ENCODE data around the gene MAP3K1. TPM values are rescaled to one million over a fixed set of nuclear protein-coding genes. Genes with fewer than 3 reads are reported as not detected.

MAP3K1 gene
- total RNA-seq, 1 donor from 2014 or later: 5.7 TPM

DNA sequence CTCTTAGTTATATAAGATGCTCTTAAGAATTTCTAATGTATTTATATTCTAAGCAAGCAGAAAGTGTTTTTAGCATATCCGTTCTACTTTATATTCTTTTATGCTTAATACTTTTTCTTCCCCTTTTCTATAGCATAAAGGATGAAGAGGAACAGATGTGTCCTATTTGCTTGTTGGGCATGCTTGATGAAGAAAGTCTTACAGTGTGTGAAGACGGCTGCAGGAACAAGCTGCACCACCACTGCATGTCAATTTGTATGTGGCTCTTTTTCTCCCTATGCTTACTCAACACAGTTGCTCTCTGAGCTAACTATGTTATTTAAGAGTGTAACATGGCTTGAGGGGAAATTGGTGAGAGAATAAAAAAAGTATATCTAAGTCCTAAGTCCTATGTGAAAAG is 56.4 kb downstream of the MAP3K1 start:
- Histone ChIP-seq H3K27me3 (ENCODE audit: low read depth) (no peaks in the 10 kb centered on the region), H3K4me1 (peaks cover 4% of the 10 kb centered on the region), H3K27ac (replicated peaks) (no peak overlapping the region), H3K36me3 (peaks cover 82% of the 10 kb centered on the region), H3K4me3 (no peak overlapping the region), H3K9me3 (replicated peaks) (no peaks in the 10 kb centered on the region)
- intact Hi-C loops (cut with micrococcal nuclease): no loop called here
- DNase-seq: no peak
- TF ChIP-seq, protein P1, sequence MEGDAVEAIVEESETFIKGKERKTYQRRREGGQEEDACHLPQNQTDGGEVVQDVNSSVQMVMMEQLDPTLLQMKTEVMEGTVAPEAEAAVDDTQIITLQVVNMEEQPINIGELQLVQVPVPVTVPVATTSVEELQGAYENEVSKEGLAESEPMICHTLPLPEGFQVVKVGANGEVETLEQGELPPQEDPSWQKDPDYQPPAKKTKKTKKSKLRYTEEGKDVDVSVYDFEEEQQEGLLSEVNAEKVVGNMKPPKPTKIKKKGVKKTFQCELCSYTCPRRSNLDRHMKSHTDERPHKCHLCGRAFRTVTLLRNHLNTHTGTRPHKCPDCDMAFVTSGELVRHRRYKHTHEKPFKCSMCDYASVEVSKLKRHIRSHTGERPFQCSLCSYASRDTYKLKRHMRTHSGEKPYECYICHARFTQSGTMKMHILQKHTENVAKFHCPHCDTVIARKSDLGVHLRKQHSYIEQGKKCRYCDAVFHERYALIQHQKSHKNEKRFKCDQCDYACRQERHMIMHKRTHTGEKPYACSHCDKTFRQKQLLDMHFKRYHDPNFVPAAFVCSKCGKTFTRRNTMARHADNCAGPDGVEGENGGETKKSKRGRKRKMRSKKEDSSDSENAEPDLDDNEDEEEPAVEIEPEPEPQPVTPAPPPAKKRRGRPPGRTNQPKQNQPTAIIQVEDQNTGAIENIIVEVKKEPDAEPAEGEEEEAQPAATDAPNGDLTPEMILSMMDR (IDR thresholded peaks at IDR 0.05; ENCODE audit: borderline replicate concordance): no peak

DNA sequence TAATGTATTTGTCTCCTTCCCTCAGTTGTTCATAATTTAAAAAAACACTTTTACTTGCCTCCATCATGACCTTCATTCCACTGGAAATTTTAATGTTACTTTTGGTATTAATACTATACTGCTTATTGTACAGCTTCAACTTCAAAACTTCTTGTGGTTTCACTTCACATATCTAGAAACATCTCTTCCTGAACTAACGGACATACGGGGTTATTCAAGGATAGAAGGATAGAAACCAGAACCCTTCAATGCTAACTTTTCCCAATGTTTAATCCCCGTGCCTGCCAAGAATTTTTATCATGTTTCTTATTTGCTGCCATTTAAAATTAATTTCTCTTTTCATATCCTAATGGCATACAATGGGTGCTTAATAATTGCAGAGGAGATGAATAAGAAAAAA is 57.7 kb downstream of the MAP3K1 start:
- Histone ChIP-seq H3K4me1 (peaks cover 4% of the 10 kb centered on the region), H3K27ac (replicated peaks) (no peak overlapping the region), H3K27me3 (ENCODE audit: low read depth) (no peaks in the 10 kb centered on the region), H3K36me3 (peaks cover 87% of the 10 kb centered on the region), H3K4me3 (no peak overlapping the region), H3K9me3 (replicated peaks) (no peaks in the 10 kb centered on the region)
- intact Hi-C loops (cut with micrococcal nuclease): no loop called here
- no peak for DNase-seq
- TF ChIP-seq, protein P1 (IDR thresholded peaks at IDR 0.05; ENCODE audit: borderline replicate concordance): no peak

DNA sequence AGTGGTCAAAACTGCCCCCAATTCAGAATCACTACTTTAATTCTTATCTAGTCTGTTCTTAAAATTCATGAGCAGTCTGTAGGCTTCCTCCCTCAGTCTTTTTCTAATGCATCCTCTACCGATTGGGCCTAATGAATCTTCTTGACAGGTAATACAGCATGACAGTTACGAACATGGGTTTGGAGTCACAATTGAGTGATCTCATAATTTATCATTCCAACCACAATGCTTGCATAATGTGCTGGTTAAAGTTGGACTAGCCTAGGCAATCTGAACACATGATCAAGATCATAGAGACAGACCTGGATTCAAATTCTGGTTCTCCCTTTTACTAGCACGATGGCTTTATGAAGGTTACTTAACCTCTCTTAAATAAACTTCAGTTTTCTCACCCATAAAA is 61.0 kb downstream of the MAP3K1 start:
- Histone ChIP-seq H3K27me3 (ENCODE audit: low read depth) (no peaks in the 10 kb centered on the region), H3K4me1 (peaks cover 4% of the 10 kb centered on the region), H3K36me3 (peaks cover 92% of the 10 kb centered on the region), H3K9me3 (replicated peaks) (no peaks in the 10 kb centered on the region), H3K4me3 (no peak overlapping the region), H3K27ac (replicated peaks) (no peak overlapping the region)
- DNase-seq: no peak
- TF ChIP-seq, protein P1 (IDR thresholded peaks at IDR 0.05; ENCODE audit: borderline replicate concordance): no peak
- intact Hi-C loops (cut with micrococcal nuclease): no loop called here

DNA sequence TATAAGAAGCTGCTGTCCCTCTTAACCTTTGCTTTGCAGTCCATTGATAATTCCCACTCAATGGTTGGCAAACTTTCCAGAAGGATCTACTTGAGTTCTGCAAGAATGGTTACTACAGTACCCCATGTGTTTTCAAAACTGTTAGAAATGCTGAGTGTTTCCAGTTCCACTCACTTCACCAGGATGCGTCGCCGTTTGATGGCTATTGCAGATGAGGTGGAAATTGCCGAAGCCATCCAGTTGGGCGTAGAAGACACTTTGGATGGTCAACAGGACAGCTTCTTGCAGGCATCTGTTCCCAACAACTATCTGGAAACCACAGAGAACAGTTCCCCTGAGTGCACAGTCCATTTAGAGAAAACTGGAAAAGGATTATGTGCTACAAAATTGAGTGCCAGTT is 66.2 kb downstream of the MAP3K1 start:
- H3K9me3 ChIP-seq (replicated peaks): no peaks in the 10 kb centered on the region
- TF ChIP-seq, protein P1 (IDR thresholded peaks at IDR 0.05; ENCODE audit: borderline replicate concordance): no peak
- H3K36me3 ChIP-seq: peaks cover 92% of the 10 kb centered on the region
- H3K4me3 ChIP-seq: no peak overlapping the region
- intact Hi-C loops (cut with micrococcal nuclease): no loop called here
- H3K27me3 ChIP-seq (ENCODE audit: low read depth): no peaks in the 10 kb centered on the region
- DNase-seq: no peak
- no peak overlapping the region for H3K27ac ChIP-seq (replicated peaks)
- H3K4me1 ChIP-seq: no peaks in the 10 kb centered on the region

DNA sequence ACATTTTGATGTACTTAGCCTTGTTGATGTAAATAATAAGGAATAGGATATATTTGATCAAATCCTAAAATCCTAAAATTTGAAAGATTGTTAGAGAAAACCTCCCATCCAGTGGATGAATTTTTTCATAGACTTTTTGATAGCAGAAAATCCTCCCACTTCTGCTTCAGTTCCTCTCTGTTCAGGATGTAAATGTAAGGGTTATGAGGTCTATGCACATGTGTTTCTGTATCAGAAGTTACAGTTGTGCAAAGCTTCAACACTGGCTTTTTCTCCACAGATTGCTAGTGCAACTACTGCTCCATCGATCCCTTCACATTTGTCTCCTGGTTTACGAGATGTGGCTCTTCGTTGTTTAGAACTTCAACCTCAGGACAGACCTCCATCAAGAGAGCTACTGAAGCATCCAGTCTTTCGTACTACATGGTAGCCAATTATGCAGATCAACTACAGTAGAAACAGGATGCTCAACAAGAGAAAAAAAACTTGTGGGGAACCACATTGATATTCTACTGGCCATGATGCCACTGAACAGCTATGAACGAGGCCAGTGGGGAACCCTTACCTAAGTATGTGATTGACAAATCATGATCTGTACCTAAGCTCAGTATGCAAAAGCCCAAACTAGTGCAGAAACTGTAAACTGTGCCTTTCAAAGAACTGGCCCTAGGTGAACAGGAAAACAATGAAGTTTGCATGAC is 78.1 kb downstream of the MAP3K1 start:
- no peaks in the 10 kb centered on the region for H3K9me3 ChIP-seq (replicated peaks)
- H3K27me3 ChIP-seq (ENCODE audit: low read depth): no peaks in the 10 kb centered on the region
- intact Hi-C loops (cut with micrococcal nuclease): no loop called here
- DNase-seq: no peak
- H3K36me3 ChIP-seq: peaks cover 53% of the 10 kb centered on the region
- H3K27ac ChIP-seq (replicated peaks): no peak overlapping the region
- H3K4me3 ChIP-seq: no peak overlapping the region
- no peaks in the 10 kb centered on the region for H3K4me1 ChIP-seq
- TF ChIP-seq, protein P1 (IDR thresholded peaks at IDR 0.05; ENCODE audit: borderline replicate concordance): no peak
